Stomach (tissue), 4 donors: ENCODE data around the gene LCN1.

Experiments
- CTCF ChIP-seq, 7 experiments: fragments of 450-650 bp in 4 of 7; fragments of 200-600 bp in 3 of 7; sonication (generic) in 3 of 7; IDR thresholded peaks; one replicate each; pipeline ENCODE4 v1.5.1; 2016 to 2019; ENCODE audit warnings: antibody characterized with exemption in 7 of 7, control low read depth in 2 of 7, mild to moderate bottlenecking in 1 of 7
- POLR2A ChIP-seq, 4 donors: fragments of 450-650 bp; IDR thresholded peaks; one replicate each; pipeline ENCODE4 v1.6.1; 2016; ENCODE audit warnings: antibody characterized with exemption in 4 of 4, control low read depth in 2 of 4, mild to moderate bottlenecking in 1 of 4, moderate library complexity in 1 of 4
- POLR2AphosphoS5 ChIP-seq, 3 donors: sonication (generic); formaldehyde crosslinking; IDR thresholded peaks; one replicate each; pipeline ENCODE4 v1.6.1; 2016; ENCODE audit warnings: antibody characterized with exemption in 3 of 3

GRCh38 chr9:135533113-135533512 is 11.9 kb downstream of the LCN1 start:
- no peak for TF ChIP-seq POLR2AphosphoS5 (IDR thresholded peaks at IDR 0.05)
- TF ChIP-seq CTCF (IDR thresholded peaks at IDR 0.05) = no peak
- no peak for TF ChIP-seq POLR2A (IDR thresholded peaks at IDR 0.05)
